PC-9 (cell line): Measurements from ENCODE around the gene GRID2IP. TPM values are rescaled to one million over a fixed set of nuclear protein-coding genes. Genes with fewer than 3 reads are reported as not detected.

ENCODE experiments used
- BruUV-seq: library from RNA; stranded (reverse); fragments of 400-500 nt; replicated peaks from 2 replicates; lab custom pipeline; 2021; lab: Mats Ljungman, UMichigan
- CTCF ChIA-PET: fragments of 300-600 bp; sonication (Branson Sonifier 250); formaldehyde crosslinking; loops from one replicate; lab custom pipeline; 2022; ENCODE audit warnings: antibody characterized with exemption; lab: Charles Lee
- POLR2A ChIA-PET: fragments of 300-600 bp; sonication (Branson Sonifier 250); formaldehyde crosslinking; loops from one replicate; lab custom pipeline; 2022; ENCODE audit warnings: antibody characterized with exemption; ENCODE audit not compliant: unreplicated experiment; lab: Charles Lee
- DNase-seq, 2 experiments: peaks; one replicate each; pipeline versions ENCODE4 v3.0.0 to v3.0.0-alpha.2; 2015 to 2022; ENCODE audit warnings: mixed read lengths in 1 of 2
- H2AFZ ChIP-seq: fragments of 200-600 bp; sonication (generic); 2 replicates; pipeline ENCODE4 v1.8.1; 2017; ENCODE audit warnings: antibody characterized with exemption
- H3F3A ChIP-seq: fragments of 200-600 bp; sonication (generic); 2 replicates; pipeline ENCODE4 v1.8.1; 2017; ENCODE audit warnings: antibody characterized with exemption, mild to moderate bottlenecking, low read depth; ENCODE audit not compliant: insufficient read depth
- H3K27ac ChIP-seq: fragments of 200-600 bp; sonication (generic); 2 replicates; pipeline ENCODE4 v1.6.1; 2016; ENCODE audit warnings: mixed run types
- H3K27me3 ChIP-seq: fragments of 200-600 bp; sonication (generic); 2 replicates; pipeline ENCODE4 v1.6.1; 2016; ENCODE audit warnings: low read depth, mixed run types; ENCODE audit not compliant: insufficient read depth
- H3K36me3 ChIP-seq: fragments of 200-600 bp; sonication (generic); 2 replicates; pipeline ENCODE4 v1.6.1; 2016; ENCODE audit warnings: low read depth, mixed run types
- H3K4me1 ChIP-seq: fragments of 200-600 bp; sonication (generic); replicated peaks from 2 replicates; pipeline ENCODE4 v1.6.1; 2016; ENCODE audit warnings: mixed run types; ENCODE audit not compliant: insufficient read depth
- H3K4me2 ChIP-seq: fragments of 200-600 bp; sonication (generic); 2 replicates; pipeline ENCODE4 v1.6.1; 2017; ENCODE audit warnings: mixed run types
- H3K4me3 ChIP-seq: fragments of 200-600 bp; sonication (generic); 2 replicates; pipeline ENCODE4 v1.6.1; 2016; ENCODE audit warnings: mixed run types
- H3K79me2 ChIP-seq: fragments of 200-600 bp; sonication (generic); 2 replicates; pipeline ENCODE4 v1.6.1; 2017; ENCODE audit warnings: low read depth, mixed run types
- H3K9me2 ChIP-seq: fragments of 200-600 bp; sonication (generic); 2 replicates; pipeline ENCODE4 v1.8.1; 2017; ENCODE audit warnings: mild to moderate bottlenecking; ENCODE audit not compliant: insufficient read depth
- H3K9me3 ChIP-seq: fragments of 200-600 bp; sonication (generic); 2 replicates; pipeline ENCODE4 v1.8.1; 2016; ENCODE audit warnings: low read depth; ENCODE audit not compliant: insufficient read depth
- H4K20me1 ChIP-seq: fragments of 200-600 bp; sonication (generic); 2 replicates; pipeline ENCODE4 v1.8.1; 2017; ENCODE audit not compliant: insufficient read depth
- EZH2 ChIP-seq: fragments of 200-600 bp; sonication (generic); IDR thresholded peaks from 2 replicates; pipeline ENCODE4 v1.8.0; 2017; ENCODE audit warnings: antibody characterized with exemption, low read depth
- intact Hi-C: fragments of 100-400 bp; cut with micrococcal nuclease; formaldehyde crosslinking; loops from one replicate; pipeline ENCODE4 v1.10.0; 2022; ENCODE audit not compliant: unreplicated experiment
- total RNA-seq: library from RNA; stranded (reverse); gene quantifications from 2 replicates; pipeline ENCODE4 v1.2.3, GENCODE V29; 2021
- TF ChIP-seq, protein P1 (sequence below): fragments of 200-600 bp; sonication (generic); conservative IDR thresholded peaks from 2 replicates; pipeline ENCODE4 v1.6.1; 2017; ENCODE audit warnings: mixed run types, antibody characterized with exemption, mild to moderate bottlenecking, moderate library complexity

GRID2IP gene
- total RNA-seq, 1 experiment from 2014 or later = 1.3 TPM

DNA sequence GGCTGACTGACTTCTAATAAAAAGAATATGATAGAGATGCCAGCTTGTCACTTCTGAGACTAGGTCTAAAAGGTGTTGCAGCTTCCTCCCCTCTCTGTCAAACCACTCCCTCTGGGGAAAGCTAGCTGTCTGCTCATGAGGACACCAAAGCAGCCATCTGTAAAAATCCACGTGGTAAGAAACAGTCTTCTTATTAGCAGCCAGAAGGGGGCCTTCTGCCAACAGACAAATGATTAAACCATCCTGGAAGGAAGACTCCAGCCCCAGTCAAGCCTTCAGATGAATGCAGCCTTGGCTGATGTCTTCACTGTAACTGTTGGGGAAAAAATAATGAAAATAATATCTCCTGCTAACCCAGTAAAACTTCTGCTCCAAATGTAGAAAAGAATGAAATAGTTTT is 61.6 kb downstream of the GRID2IP start:
- Histone ChIP-seq H3F3A (peaks cover 6% of the 10 kb centered on the region; the same call in 1 of the 2 replicates), H3K79me2 (no peaks in the 10 kb centered on the region), H3K4me3 (no peak overlapping the region), H3K9me2 (no peaks in the 10 kb centered on the region), H3K9me3 (0 out of 2 replicates have a peak, but pooled peaks cover 5% of the 10 kb centered on the region), H2AFZ (no peak overlapping the region), H3K4me1 (peaks cover 12% of the 10 kb centered on the region), H3K36me3 (no peaks in the 10 kb centered on the region), H4K20me1 (no peaks in the 10 kb centered on the region), H3K27ac (no peak overlapping the region), H3K4me2 (no peak overlapping the region), H3K27me3 (no peaks in the 10 kb centered on the region)
- POLR2A ChIA-PET = no interaction called here
- BruUV-seq = no TSS peak
- CTCF ChIA-PET = no interaction called here
- intact Hi-C loops = no loop called here
- DNase-seq = no peak
- no peak for TF ChIP-seq EZH2
- TF ChIP-seq, protein P1, sequence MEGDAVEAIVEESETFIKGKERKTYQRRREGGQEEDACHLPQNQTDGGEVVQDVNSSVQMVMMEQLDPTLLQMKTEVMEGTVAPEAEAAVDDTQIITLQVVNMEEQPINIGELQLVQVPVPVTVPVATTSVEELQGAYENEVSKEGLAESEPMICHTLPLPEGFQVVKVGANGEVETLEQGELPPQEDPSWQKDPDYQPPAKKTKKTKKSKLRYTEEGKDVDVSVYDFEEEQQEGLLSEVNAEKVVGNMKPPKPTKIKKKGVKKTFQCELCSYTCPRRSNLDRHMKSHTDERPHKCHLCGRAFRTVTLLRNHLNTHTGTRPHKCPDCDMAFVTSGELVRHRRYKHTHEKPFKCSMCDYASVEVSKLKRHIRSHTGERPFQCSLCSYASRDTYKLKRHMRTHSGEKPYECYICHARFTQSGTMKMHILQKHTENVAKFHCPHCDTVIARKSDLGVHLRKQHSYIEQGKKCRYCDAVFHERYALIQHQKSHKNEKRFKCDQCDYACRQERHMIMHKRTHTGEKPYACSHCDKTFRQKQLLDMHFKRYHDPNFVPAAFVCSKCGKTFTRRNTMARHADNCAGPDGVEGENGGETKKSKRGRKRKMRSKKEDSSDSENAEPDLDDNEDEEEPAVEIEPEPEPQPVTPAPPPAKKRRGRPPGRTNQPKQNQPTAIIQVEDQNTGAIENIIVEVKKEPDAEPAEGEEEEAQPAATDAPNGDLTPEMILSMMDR = no peak

DNA sequence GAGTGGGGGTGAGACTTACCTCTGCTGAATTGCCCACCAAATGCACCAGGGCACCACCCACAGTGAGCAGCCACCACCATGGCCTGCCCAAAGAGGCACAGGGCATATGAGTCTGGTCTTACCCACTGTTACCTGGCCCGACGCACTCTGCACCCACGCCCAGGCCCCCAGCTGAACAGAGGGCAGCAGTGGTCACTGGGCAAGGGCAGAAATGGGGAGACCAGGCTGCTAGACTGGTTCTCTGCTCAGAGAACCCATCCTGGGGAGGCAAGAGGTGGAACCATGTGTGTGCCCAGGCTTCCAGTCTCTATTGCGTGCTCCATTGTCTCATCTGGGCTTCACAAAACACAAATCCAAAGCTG is 64.1 kb downstream of the GRID2IP start:
- no peaks in the 10 kb centered on the region; the same call in 1 of the 2 replicates for H3K36me3 ChIP-seq
- peaks cover 18% of the 10 kb centered on the region for H3K79me2 ChIP-seq
- H3K27me3 ChIP-seq = no peaks in the 10 kb centered on the region
- no peak for DNase-seq
- no peak overlapping the region for H2AFZ ChIP-seq
- BruUV-seq = no TSS peak
- POLR2A ChIA-PET = no interaction called here
- H3K4me3 ChIP-seq = no peak overlapping the region
- peaks cover 25% of the 10 kb centered on the region for H3K4me1 ChIP-seq
- H3K27ac ChIP-seq = no peak overlapping the region
- H3K9me2 ChIP-seq = no peaks in the 10 kb centered on the region
- no peak overlapping the region for H3K4me2 ChIP-seq
- no peak for TF ChIP-seq EZH2
- TF ChIP-seq, protein P1 = no peak
- H4K20me1 ChIP-seq = peaks cover 11% of the 10 kb centered on the region
- CTCF ChIA-PET = no interaction called here
- intact Hi-C loops = no loop called here
- peaks cover 18% of the 10 kb centered on the region; the same call in 1 of the 2 replicates for H3F3A ChIP-seq
- H3K9me3 ChIP-seq = 0 out of 2 replicates have a peak, but pooled peaks cover 5% of the 10 kb centered on the region

DNA sequence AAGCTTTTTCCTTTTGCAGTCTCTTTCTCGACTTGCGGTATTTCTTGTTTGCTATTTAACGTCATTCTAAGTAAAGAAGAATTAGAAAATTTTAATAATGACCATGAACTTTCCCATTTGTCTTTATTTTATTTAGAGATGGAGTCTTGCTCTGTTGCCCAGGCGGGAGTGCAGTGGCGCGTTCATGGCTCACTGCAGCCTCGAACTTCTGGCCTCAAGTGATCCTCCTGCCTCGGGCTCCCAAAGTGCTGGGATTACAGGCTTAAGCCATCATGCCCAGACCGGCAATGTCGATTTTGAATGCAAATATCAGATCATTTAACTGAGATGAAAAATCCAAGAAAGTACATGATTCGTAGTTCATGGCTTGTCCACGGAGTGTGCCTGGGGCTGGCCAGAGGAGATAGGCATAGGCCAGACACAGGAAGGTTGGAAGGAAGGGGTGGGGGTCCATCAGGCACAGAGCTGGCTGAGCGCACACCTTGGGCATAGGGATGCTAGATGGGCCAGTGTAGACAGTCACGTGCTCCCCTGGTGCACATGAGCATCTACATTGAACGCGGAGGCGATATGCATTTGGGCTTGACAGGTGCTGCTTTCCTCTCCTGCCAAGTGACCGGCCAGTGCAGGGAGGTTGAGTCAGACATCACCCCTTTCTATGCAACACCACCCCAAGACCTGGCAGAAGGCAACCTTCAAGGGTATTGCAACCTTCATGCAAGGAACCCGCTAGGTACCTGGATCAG is 64.7 kb downstream of the GRID2IP start:
- Histone ChIP-seq H3K36me3 (no peaks in the 10 kb centered on the region; the same call in 1 of the 2 replicates), H3K9me2 (no peaks in the 10 kb centered on the region), H2AFZ (no peak overlapping the region), H3K4me1 (peaks cover 27% of the 10 kb centered on the region), H3K27ac (no peak overlapping the region), H3F3A (peaks cover 18% of the 10 kb centered on the region; the same call in 1 of the 2 replicates), H3K27me3 (no peaks in the 10 kb centered on the region), H4K20me1 (peaks cover 15% of the 10 kb centered on the region), H3K4me2 (no peak overlapping the region), H3K9me3 (0 out of 2 replicates have a peak, but pooled peaks cover 5% of the 10 kb centered on the region), H3K4me3 (no peak overlapping the region), H3K79me2 (peaks cover 23% of the 10 kb centered on the region)
- BruUV-seq = no TSS peak
- ChIA-PET POLR2A (no interaction called here), CTCF (no interaction called here)
- TF ChIP-seq EZH2 = no peak
- TF ChIP-seq, protein P1 = no peak
- no peak for DNase-seq
- intact Hi-C loops = no loop called here
